ENCODE results near the gene STX19.

The STX19 gene

DNA sequence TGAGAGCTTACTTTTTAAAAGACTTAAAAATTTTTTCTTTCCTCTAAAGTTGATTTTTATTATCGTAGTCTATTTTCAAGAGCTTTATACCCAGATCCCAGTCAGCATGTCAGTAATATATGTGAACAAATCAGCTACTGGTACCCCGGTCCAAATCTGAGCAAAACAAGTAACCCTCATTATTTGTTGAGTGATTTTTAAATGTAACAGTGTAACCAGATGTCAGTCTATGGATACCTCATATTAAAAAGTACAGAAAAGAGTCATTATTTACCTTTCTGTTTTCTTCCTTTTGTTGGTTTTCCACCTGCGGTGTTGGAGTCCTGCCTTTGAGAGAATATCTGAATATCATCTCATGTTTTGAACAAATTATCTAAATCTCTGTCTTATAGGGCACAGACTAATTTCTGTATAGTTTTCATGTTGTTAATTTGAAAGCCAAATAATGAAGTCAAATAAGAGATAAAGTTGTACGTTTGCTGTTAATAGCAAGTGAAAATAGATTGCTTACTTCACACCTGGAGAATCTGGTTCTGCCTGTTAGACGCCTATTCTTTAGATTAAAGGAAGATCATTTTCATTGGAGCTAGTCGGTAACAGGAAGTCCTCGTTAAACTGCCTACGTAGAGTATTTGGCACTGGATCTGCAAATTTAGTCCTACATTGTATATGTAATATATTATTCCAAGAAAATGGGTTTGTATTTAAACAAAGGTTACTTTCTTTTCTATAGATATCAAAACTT lies at the start of gene STX19:
Gene STX19, minus strand, starts transcription at position 505 of the 745 bp plus-strand sequence. CDS start 13,328 bp downstream, outside the sequence.
- Histone ChIP-seq H3K4me3 (ENCODE audit: low read length) (no peak within 1 kb of the TSS), H3F3A (ENCODE audit: control insufficient read depth, insufficient read depth) (no peaks in the 10 kb centered on the region), H3K27ac (ENCODE audit: low read depth, low read length) (no peak within 1 kb of the TSS), H3K9me3 (ENCODE audit: control insufficient read depth, insufficient read depth, low read length) (no peaks in the 10 kb centered on the region), H3K79me2 (ENCODE audit: control insufficient read depth, low read length) (no peaks in the 10 kb centered on the region), H3K4me2 (ENCODE audit: low read length) (no peak within 1 kb of the TSS), H4K20me1 (ENCODE audit: control insufficient read depth, insufficient read depth, low read depth, low read length) (no peaks in the 10 kb centered on the region), H3K27me3 (ENCODE audit: control insufficient read depth, low read length) (no peaks in the 10 kb centered on the region), H3K9me2 (replicated peaks; ENCODE audit: control insufficient read depth, low read length) (no peaks in the 10 kb centered on the region), H3K4me1 (ENCODE audit: control insufficient read depth, low read length) (no peaks in the 10 kb centered on the region), H3K36me3 (ENCODE audit: control insufficient read depth, low read length) (no peaks in the 10 kb centered on the region)
- TF ChIP-seq, protein P1, sequence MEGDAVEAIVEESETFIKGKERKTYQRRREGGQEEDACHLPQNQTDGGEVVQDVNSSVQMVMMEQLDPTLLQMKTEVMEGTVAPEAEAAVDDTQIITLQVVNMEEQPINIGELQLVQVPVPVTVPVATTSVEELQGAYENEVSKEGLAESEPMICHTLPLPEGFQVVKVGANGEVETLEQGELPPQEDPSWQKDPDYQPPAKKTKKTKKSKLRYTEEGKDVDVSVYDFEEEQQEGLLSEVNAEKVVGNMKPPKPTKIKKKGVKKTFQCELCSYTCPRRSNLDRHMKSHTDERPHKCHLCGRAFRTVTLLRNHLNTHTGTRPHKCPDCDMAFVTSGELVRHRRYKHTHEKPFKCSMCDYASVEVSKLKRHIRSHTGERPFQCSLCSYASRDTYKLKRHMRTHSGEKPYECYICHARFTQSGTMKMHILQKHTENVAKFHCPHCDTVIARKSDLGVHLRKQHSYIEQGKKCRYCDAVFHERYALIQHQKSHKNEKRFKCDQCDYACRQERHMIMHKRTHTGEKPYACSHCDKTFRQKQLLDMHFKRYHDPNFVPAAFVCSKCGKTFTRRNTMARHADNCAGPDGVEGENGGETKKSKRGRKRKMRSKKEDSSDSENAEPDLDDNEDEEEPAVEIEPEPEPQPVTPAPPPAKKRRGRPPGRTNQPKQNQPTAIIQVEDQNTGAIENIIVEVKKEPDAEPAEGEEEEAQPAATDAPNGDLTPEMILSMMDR (IDR thresholded peaks at IDR 0.05; ENCODE audit: low read depth, low read length, poor library complexity, severe bottlenecking) = no peak
- no peak for TF ChIP-seq EZH2phosphoT487 (IDR thresholded peaks at IDR 0.05; ENCODE audit: borderline replicate concordance, low read length)

GRCh38 chr3:94076055-94076454 lies 47.7 kb upstream of the STX19 start:
- Histone ChIP-seq H3K4me1 (ENCODE audit: control insufficient read depth, low read length) (no peaks in the 10 kb centered on the region), H3K27ac (ENCODE audit: low read depth, low read length) (no peak overlapping the region), H3F3A (ENCODE audit: control insufficient read depth, insufficient read depth) (no peaks in the 10 kb centered on the region), H3K27me3 (ENCODE audit: control insufficient read depth, low read length) (no peaks in the 10 kb centered on the region), H3K9me3 (ENCODE audit: control insufficient read depth, insufficient read depth, low read length) (no peaks in the 10 kb centered on the region), H3K4me2 (ENCODE audit: low read length) (no peak overlapping the region), H3K9me2 (replicated peaks; ENCODE audit: control insufficient read depth, low read length) (no peaks in the 10 kb centered on the region), H4K20me1 (ENCODE audit: control insufficient read depth, insufficient read depth, low read depth, low read length) (no peaks in the 10 kb centered on the region), H3K4me3 (ENCODE audit: low read length) (no peak overlapping the region), H3K79me2 (ENCODE audit: control insufficient read depth, low read length) (peaks cover 7% of the 10 kb centered on the region), H3K36me3 (ENCODE audit: control insufficient read depth, low read length) (peaks cover 12% of the 10 kb centered on the region)
- TF ChIP-seq, protein P1 (IDR thresholded peaks at IDR 0.05; ENCODE audit: low read depth, low read length, poor library complexity, severe bottlenecking) = no peak
- TF ChIP-seq EZH2phosphoT487 (IDR thresholded peaks at IDR 0.05; ENCODE audit: borderline replicate concordance, low read length) = no peak

DNA sequence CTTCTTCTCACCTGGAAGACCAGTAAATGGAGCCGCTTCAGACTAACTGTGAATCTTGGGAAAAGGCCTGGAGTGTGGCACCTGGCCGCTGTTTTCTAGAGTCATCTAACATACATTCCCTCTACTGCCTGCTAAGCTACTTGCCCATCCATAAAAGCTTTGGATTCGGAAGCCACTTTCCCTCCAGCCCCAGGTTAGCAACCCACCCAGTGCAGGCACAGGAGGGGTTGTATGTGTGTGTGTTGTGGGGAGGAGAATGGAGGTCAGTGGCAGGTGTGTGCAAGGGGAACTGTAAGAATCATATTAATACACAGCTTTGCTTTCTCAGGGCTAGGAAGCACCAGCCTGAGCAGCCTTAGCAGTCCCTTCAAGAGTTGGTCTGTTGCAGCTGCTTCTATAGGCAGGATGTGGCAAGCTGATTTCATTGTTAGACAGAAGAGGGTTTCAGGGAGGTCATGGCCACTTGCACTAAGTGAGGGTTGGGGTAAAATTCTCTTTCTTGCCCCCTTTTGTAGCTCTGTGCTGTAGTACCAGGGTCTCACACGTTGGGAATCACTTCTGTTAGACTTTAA lies 43.4 kb upstream of the STX19 start:
- Histone ChIP-seq H3K4me1 (ENCODE audit: control insufficient read depth, low read length) (peaks cover 4% of the 10 kb centered on the region), H3K27ac (ENCODE audit: low read depth, low read length) (no peak overlapping the region), H3K9me2 (replicated peaks; ENCODE audit: control insufficient read depth, low read length) (no peaks in the 10 kb centered on the region), H3K36me3 (ENCODE audit: control insufficient read depth, low read length) (peaks cover 27% of the 10 kb centered on the region), H3F3A (ENCODE audit: control insufficient read depth, insufficient read depth) (0 out of 2 replicates have a peak, but pooled peaks cover 2% of the 10 kb centered on the region), H4K20me1 (ENCODE audit: control insufficient read depth, insufficient read depth, low read depth, low read length) (no peaks in the 10 kb centered on the region), H3K79me2 (ENCODE audit: control insufficient read depth, low read length) (peaks cover 11% of the 10 kb centered on the region), H3K4me3 (ENCODE audit: low read length) (no peak overlapping the region), H3K27me3 (ENCODE audit: control insufficient read depth, low read length) (no peaks in the 10 kb centered on the region), H3K4me2 (ENCODE audit: low read length) (no peak overlapping the region), H3K9me3 (ENCODE audit: control insufficient read depth, insufficient read depth, low read length) (no peaks in the 10 kb centered on the region; the same call in 1 of the 2 replicates)
- TF ChIP-seq EZH2phosphoT487 (IDR thresholded peaks at IDR 0.05; ENCODE audit: borderline replicate concordance, low read length) = no peak
- TF ChIP-seq, protein P1 (IDR thresholded peaks at IDR 0.05; ENCODE audit: low read depth, low read length, poor library complexity, severe bottlenecking) = no peak
